Activated effector memory CD4-positive, alpha-beta T cell treated with Interleukin-2 at 50 U/mL for 16 hours (primary cell): Measurements from ENCODE around the gene PDGFA.
"Not testable (repeated sequence)": the region's sequence is repeated elsewhere in the genome, so short reads cannot be mapped to it uniquely, and the experiment has no call there.

Experiments
- DNase-seq: peaks from one replicate; pipeline ENCODE4 v3.0.0-alpha.2; 2020

Gene PDGFA

GRCh38 chr7:551615-551970 lies 31.9 kb upstream of the PDGFA start:
- not testable (repeated sequence) for DNase-seq

- no peak for DNase-seq
These were observed 31.4 kb upstream of the PDGFA start for GRCh38 chr7:550881-551614.

- no peak for DNase-seq
These were observed 30.4 kb upstream of the PDGFA start for GRCh38 chr7:549891-550625.

- DNase-seq, result no peak
These were observed 29.6 kb upstream of the PDGFA start for GRCh38 chr7:549066-549890.

DNA sequence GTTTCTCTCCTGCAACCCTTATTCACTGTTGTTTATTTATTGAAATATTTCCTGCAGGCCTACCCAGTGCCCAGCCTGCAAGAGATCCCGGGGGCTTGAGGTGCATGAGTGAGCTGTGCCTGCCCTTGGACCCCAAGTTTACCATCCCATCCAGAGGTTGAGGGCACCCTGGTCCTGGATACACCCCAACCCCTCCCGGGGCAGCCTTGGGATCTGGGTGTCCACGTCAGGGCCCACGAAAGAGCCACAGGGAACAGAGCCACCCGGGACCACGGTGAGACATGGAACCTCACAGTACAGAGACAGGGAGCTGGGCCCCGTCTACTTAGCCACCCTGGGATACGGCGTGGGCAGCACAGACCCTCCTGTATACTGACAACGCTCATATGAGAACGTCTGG lies 28.8 kb upstream of the PDGFA start:
- DNase-seq, result no peak

DNA sequence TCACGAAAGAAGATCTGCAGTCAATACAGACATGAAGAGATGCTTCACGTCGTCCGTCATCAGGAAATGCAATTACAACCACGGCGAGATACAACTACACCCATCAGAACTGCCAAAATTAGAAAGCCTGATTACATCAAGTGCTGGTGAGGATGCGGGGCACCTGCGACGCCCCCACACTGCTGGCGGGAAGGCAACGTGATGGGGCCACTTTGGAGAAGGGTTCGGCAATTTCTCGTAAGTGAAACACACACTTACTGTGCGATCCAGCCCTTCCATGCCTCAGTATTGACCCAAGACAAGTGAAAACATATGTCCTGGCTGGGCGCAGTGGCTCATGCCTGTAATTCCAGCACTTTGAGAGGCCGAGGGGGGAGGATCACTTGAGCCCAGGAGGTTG lies 25.8 kb upstream of the PDGFA start:
- no peak for DNase-seq

- no peak for DNase-seq
These were observed 24.9 kb upstream of the PDGFA start for GRCh38 chr7:544338-545221.

DNA sequence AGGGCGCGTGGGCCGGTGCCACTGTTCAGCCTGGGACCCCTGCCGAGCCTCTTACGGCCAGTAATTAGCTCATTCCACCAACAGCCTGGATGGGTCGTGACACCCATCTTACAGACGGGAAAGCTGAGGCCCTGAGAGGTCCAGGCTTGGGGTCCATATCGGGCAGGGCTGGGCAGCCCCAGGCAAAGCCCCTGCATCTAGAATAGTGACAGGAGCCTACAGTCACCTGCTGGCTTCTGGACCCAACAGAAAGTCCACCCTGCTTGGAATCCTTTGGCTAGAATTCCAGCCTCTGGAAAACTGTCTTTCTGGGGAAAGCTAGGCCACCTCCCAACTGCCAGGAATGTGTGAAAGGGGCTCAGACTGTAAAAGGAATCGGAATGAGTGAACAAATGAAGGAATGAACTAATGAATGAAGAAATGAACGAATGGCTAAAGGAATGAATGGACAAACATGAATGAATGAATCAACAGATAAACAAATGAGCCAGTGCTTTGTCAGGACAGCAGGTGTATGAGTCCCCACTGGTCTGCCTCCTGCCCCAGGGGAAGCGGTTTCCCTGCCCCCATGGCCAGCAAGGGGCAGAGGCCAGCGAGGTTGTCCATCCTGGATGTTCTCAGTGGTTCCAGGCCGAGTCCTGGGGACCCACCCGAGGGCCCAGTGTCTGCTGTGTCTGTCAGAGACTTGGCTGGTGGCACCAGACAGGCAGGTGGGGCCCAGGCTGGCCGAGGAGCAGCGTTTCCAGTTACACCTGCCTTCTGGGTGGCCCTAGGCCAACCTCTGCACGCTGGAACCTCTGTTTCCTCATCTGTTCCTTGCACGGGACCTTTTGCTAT lies 24.1 kb upstream of the PDGFA start:
- DNase-seq, result no peak

GRCh38 chr7:542713-543500 lies 23.3 kb upstream of the PDGFA start:
- no peak for DNase-seq

- no peak for DNase-seq
These were observed 22.6 kb upstream of the PDGFA start for GRCh38 chr7:542131-542712.

DNA sequence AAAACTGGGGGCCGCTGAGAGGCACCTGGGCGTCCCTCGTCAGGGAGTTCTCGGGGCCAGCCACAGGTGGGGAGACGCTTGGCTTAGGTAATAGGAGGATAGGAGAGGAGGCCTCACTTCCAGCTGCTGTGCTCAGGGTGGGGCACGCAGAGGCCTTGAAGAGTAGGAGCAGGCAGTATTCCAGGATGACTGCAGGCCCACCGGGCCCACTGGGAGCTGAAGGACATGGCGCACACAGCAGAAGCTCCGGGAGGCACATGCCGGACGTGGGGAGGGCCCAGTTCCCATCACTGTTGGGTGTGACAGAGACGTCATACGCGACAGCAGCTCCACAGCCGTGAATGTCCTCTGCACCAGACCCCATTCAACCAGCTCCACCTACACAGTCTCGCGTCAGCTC lies 22.0 kb upstream of the PDGFA start:
- DNase-seq, result no peak

- DNase-seq, result no peak
These were observed 21.4 kb upstream of the PDGFA start for GRCh38 chr7:540997-541396.

- no peak for DNase-seq
These were observed 20.9 kb upstream of the PDGFA start for GRCh38 chr7:540579-540978.

DNA sequence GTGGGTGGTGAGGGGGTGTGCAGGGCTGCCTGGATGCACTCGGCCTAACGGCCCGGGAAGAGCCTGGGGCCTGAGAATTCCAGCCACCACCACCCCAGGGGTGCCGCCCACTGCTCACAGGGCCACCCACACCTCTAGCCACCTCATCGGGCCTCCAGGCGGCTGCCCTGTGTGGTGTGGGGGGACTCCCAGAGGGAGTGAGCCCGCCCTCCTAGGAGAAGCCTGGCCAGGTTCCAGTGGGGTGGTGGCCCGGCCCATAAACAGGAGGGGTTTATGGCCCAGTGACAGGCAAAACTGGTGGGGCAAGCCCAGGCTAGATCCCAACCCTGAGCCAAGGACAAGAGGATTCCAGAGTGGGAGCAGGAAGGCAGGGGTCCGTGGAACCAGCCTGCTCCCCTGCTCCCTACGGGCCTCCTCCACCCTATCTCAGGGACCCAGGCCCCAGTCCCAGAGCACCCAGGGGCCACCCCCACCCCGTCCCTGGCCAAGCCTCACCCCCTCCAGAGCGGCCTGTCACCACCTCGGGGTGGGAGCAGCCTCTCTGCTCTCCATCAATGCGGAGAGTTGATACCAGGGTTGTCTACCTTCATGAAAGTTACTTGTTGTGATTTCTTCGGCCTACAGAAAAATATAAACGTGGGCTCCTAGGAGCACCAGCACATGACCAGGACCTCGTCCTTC lies 20.2 kb upstream of the PDGFA start:
- no peak for DNase-seq

- no peak for DNase-seq
These were observed 19.4 kb upstream of the PDGFA start for GRCh38 chr7:538764-539685.

DNA sequence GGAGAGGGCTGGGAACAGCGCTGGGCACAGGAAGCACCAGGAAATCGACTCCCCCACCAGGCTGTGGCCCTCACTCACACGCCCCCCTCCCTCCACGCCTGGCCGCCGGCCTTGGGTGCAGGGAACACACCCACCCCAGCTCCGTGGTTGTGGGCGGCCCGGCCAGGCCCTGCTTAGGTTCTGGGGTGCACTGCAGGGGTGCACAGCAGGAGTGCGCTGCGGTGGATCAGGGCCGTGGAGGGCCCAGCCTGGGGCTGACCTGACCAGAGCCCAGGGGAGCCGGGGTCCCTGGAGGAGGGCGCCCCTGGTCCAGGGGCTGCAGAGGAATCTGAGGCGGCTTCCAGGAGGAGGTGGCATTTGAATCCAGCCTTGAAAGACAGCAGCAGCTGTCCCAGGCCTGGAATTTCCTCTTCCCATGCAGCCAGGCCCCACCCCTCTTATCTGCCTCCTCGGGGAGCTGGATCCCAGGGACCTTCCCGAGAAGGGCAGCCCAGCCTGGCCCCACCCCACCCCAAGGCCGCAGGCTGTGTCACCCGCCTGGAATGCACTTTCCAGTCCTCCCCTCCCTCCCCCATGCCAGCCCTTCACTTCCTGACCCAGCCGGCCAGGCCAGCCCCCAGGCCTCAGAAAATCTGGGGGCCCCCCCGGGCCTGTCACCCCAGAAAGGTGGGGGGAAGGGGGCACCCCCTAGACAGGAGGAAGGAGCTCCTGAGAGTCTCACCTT lies 18.4 kb upstream of the PDGFA start:
- DNase-seq, result no peak

DNA sequence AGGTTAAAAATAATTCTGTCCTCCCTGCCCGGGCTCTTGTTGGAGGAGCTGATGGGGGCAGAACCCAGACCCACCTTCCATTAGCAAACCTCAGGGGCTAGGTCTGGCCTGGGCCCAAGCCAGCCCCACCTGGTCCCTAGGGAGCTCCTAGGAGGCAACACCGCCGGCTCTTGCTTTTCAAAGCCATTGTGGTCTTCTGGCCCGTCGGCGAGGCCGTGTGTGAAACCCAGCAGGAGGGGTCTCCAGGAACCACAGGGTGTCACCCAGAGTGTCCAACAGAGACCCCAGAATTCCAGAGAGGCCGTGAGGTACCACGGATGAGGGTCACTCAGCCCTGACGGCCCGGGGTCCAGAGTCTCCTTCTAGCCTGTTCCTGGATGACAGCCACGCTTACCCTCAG lies 16.6 kb upstream of the PDGFA start:
- DNase-seq, result no peak

- DNase-seq, result no peak
These were observed 15.3 kb upstream of the PDGFA start for GRCh38 chr7:534959-535358.
